GM19025 (cell line): ENCODE data around the gene WDR31.
"Not testable (repeated sequence)": the region's sequence is repeated elsewhere in the genome, so short reads cannot be mapped to it uniquely, and the experiment has no call there.

Source experiments
- ATAC-seq: cut with Tn5 transposase; IDR thresholded peaks from one replicate; pipeline ENCODE4 v1.9.1; 2021; ENCODE audit warnings: mild to moderate bottlenecking, low read depth, moderate library complexity; ENCODE audit not compliant: unreplicated experiment

WDR31 gene

GRCh38 chr9:113368982-113369854 lies 29.1 kb upstream of the WDR31 start:
- no peak for ATAC-seq

- ATAC-seq: no peak
Observed at GRCh38 chr9:113368348-113368981, 28.4 kb upstream of the WDR31 start.

- not testable (repeated sequence) for ATAC-seq
Observed at GRCh38 chr9:113365652-113366051, 25.6 kb upstream of the WDR31 start.

GRCh38 chr9:113364951-113365350 lies 24.9 kb upstream of the WDR31 start:
- ATAC-seq: no peak

- no peak for ATAC-seq
Observed at GRCh38 chr9:113363336-113363735, 23.3 kb upstream of the WDR31 start.

- no peak for ATAC-seq
Observed at GRCh38 chr9:113361304-113362018, 21.4 kb upstream of the WDR31 start.

- ATAC-seq: no peak
Observed at GRCh38 chr9:113360242-113360842, 20.3 kb upstream of the WDR31 start.

- no peak for ATAC-seq
Observed at GRCh38 chr9:113359385-113359784, 19.3 kb upstream of the WDR31 start.

- no peak for ATAC-seq
Observed at GRCh38 chr9:113356686-113357292, 16.7 kb upstream of the WDR31 start.

GRCh38 chr9:113355040-113355596 lies 15.0 kb upstream of the WDR31 start:
- ATAC-seq: no peak

- ATAC-seq: no peak
Observed at GRCh38 chr9:113352411-113352810, 12.3 kb upstream of the WDR31 start.

- no peak for ATAC-seq
Observed at GRCh38 chr9:113352006-113352405, 11.9 kb upstream of the WDR31 start.

GRCh38 chr9:113350937-113351336 lies 10.9 kb upstream of the WDR31 start:
- no peak for ATAC-seq

- ATAC-seq: no peak
Observed at GRCh38 chr9:113350107-113350661, 10.1 kb upstream of the WDR31 start.

- peak; percentile 37 for ATAC-seq
Observed at GRCh38 chr9:113349445-113350094, 9.5 kb upstream of the WDR31 start, which contains the start of gene BSPRY. Gene BSPRY (plus strand): TSS chr9:113349541. CDS start chr9:113349580, 39 bp downstream.

GRCh38 chr9:113349066-113349444 lies 9.0 kb upstream of the WDR31 start:
- no peak for ATAC-seq

GRCh38 chr9:113348437-113348836 lies 8.4 kb upstream of the WDR31 start:
- no peak for ATAC-seq

GRCh38 chr9:113345671-113346070 lies 5.6 kb upstream of the WDR31 start:
- ATAC-seq: no peak

- no peak for ATAC-seq
Observed at GRCh38 chr9:113345190-113345589, 5.1 kb upstream of the WDR31 start.
